Naive thymus-derived CD4-positive, alpha-beta T cell (primary cell): ENCODE results near the gene PLAC8L1. TPM values are rescaled to one million over a fixed set of nuclear protein-coding genes. Genes with fewer than 3 reads are reported as not detected.

ENCODE experiments used
- ATAC-seq: fragments of 150-1000 bp; cut with Tn5 transposase; 2 replicates; pipeline ENCODE4 v1.10.0; 2021; ENCODE audit warnings: mild to moderate bottlenecking, moderate library complexity
- CTCF ChIA-PET: fragments of 350-600 bp; sonication (Branson Sonifier 250); formaldehyde crosslinking; loops from one replicate; lab custom pipeline; 2021; ENCODE audit warnings: antibody characterized with exemption; lab: Charles Lee
- POLR2A ChIA-PET: fragments of 350-600 bp; sonication (Branson Sonifier 250); formaldehyde crosslinking; loops from one replicate; lab custom pipeline; 2021; ENCODE audit warnings: antibody characterized with exemption, inconsistent platforms; lab: Charles Lee
- DNase-seq, 9 donors: peaks; one replicate each; pipeline versions ENCODE4 v3.0.0 to v3.0.0-alpha.2; 2020 to 2022; ENCODE audit warnings: mixed read lengths in 1 of 9
- H3K27ac ChIP-seq: one replicate; pipeline ENCODE4 v1.7.0; 2013; ENCODE audit warnings: mild to moderate bottlenecking, low read depth, low read length, moderate library complexity
- H3K27me3 ChIP-seq, 2 donors: one replicate each; pipeline ENCODE4 v1.7.0; 2013; ENCODE audit warnings: low read length in 2 of 2, mild to moderate bottlenecking in 2 of 2, moderate library complexity in 2 of 2; ENCODE audit not compliant: control insufficient read depth in 2 of 2, insufficient read depth in 2 of 2
- H3K36me3 ChIP-seq, 3 experiments: 1 replicate in 2 of 3; 2 replicates in 1 of 3; pipeline ENCODE4 v1.7.0; 2013; ENCODE audit warnings: low read length in 3 of 3, mild to moderate bottlenecking in 3 of 3, moderate library complexity in 1 of 3; ENCODE audit not compliant: insufficient read depth in 3 of 3, control insufficient read depth in 2 of 3
- H3K4me1 ChIP-seq, 2 donors: one replicate each; pipeline ENCODE4 v1.7.0; 2013; ENCODE audit warnings: low read length in 2 of 2, mild to moderate bottlenecking in 2 of 2, moderate library complexity in 1 of 2; ENCODE audit not compliant: control insufficient read depth in 2 of 2, insufficient read depth in 2 of 2
- H3K4me3 ChIP-seq: 2 replicates; pipeline ENCODE4 v1.7.0; 2013; ENCODE audit warnings: mild to moderate bottlenecking, low read length
- H3K9me3 ChIP-seq, 3 experiments: 1 replicate in 2 of 3; 2 replicates in 1 of 3; pipeline ENCODE4 v1.7.0; 2013; ENCODE audit warnings: low read length in 3 of 3; ENCODE audit not compliant: control insufficient read depth in 2 of 3
- H3K27ac Mint-ChIP-seq, 9 donors: one replicate each; pipeline ENCODE4 v1.8.0; 2020 to 2022; ENCODE audit warnings: mixed read lengths in 9 of 9, mild to moderate bottlenecking in 8 of 9, moderate library complexity in 5 of 9, inconsistent platforms in 2 of 9
- H3K27me3 Mint-ChIP-seq, 5 donors: one replicate each; pipeline ENCODE4 v1.8.0; 2021 to 2022; ENCODE audit warnings: mixed read lengths in 5 of 5, mild to moderate bottlenecking in 1 of 5
- H3K36me3 Mint-ChIP-seq, 5 donors: one replicate each; pipeline ENCODE4 v1.8.0; 2020 to 2022; ENCODE audit warnings: mixed read lengths in 5 of 5, mild to moderate bottlenecking in 3 of 5, inconsistent platforms in 1 of 5
- H3K4me1 Mint-ChIP-seq, 7 donors: one replicate each; pipeline ENCODE4 v1.8.0; 2020 to 2022; ENCODE audit warnings: mixed read lengths in 7 of 7, mild to moderate bottlenecking in 3 of 7, inconsistent platforms in 1 of 7
- H3K4me3 Mint-ChIP-seq, 10 donors: one replicate each; pipeline ENCODE4 v1.8.0; 2020 to 2022; ENCODE audit warnings: mild to moderate bottlenecking in 10 of 10, mixed read lengths in 10 of 10, moderate library complexity in 6 of 10, inconsistent platforms in 2 of 10
- H3K9me3 Mint-ChIP-seq, 11 donors: one replicate each; pipeline ENCODE4 v1.8.0; 2020 to 2022; ENCODE audit warnings: mixed read lengths in 11 of 11, mild to moderate bottlenecking in 4 of 11, inconsistent platforms in 1 of 11, moderate library complexity in 1 of 11
- intact Hi-C, 2 donors: fragments of 100-400 bp; cut with micrococcal nuclease; formaldehyde crosslinking; loops; one replicate each; pipeline ENCODE4 v1.15.1; 2023
- polyA plus RNA-seq, 2 donors: library from polyadenylated mRNA; unstranded; fragments of 300-500 nt; fragmentation: Illumina TruSeq; gene quantifications; one replicate each; pipeline ENCODE4 v1.2.3, GENCODE V29; 2021
- total RNA-seq, 6 experiments: library from RNA in 5 of 6; stranded (reverse) in 5 of 6; gene quantifications; 1 replicate in 5 of 6; 2 replicates in 1 of 6; pipeline ENCODE4 v1.2.3 and lab custom pipeline; 2021 to 2026

Gene PLAC8L1
- total and polyA plus RNA-seq, 7 experiments from 2014 or later = 0.63 to 1.5 (median 1.00) TPM; not detected in 2

DNA sequence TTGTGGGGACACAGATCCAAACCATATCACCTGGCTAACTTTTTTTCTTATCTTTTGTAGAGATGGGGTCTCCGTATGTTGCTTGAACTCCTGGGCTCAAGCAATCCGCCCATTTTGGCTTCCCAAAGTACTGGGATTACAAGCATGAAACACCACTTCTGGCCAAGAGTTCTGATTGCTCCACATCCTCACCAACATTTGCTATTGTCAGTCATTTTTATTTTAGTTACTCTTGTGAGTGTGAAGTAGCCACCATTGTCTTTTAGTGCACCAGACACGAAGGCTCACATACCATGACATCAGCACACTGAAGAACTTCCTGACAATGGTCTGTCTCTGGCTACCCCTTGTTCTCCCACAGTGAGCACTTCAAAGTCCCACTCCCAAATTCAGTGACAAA is 17.3 kb downstream of the PLAC8L1 start:
- H3K9me3 Mint-ChIP-seq = peaks cover 0 to 2% (median 0%) of the 10 kb centered on the region in 11 donors
- CTCF ChIA-PET = interaction anchor here (0.6 kb wide), 1 partner anchor 44 kb away, joined by 3 read pairs; no protein-coding TSS in a partner anchor

GRCh38 chr5:146084376-146084775 is 21.0 kb downstream of the PLAC8L1 start:
- Histone ChIP-seq H3K36me3 (no peaks in the 10 kb centered on the region), H3K4me1 (peaks cover 0 to 4% of the 10 kb centered on the region in 2 donors), H3K9me3 (no peaks in the 10 kb centered on the region), H3K4me3 (no peak overlapping the region), H3K27me3 (no peaks in the 10 kb centered on the region), H3K27ac (no peak overlapping the region)
- Mint-ChIP-seq H3K4me3 (no peak overlapping the region), H3K36me3 (no peaks in the 10 kb centered on the region), H3K27ac (no peak overlapping the region), H3K27me3 (peaks cover 5 to 19% (median 10%) of the 10 kb centered on the region in 5 donors), H3K9me3 (peaks cover 0 to 2% (median 0%) of the 10 kb centered on the region in 11 donors), H3K4me1 (peaks cover 0 to 8% (median 5%) of the 10 kb centered on the region in 7 donors)
- no peak for ATAC-seq
- DNase-seq = no peak
- CTCF ChIA-PET = no interaction called here
- intact Hi-C loops = no loop called here
- POLR2A ChIA-PET = no interaction called here

More for the DNA sequence above, 17.3 kb downstream of the PLAC8L1 start:
- H3K27ac Mint-ChIP-seq = no peak overlapping the region
- no peak for ATAC-seq
- no peaks in the 10 kb centered on the region for H3K9me3 ChIP-seq
- H3K27ac ChIP-seq = no peak overlapping the region
- no peaks in the 10 kb centered on the region for H3K36me3 ChIP-seq
- H3K36me3 Mint-ChIP-seq = peaks cover 0 to 8% (median 0%) of the 10 kb centered on the region in 5 donors
- H3K4me1 Mint-ChIP-seq = no peaks in the 10 kb centered on the region
- no peak for DNase-seq
- no peaks in the 10 kb centered on the region for H3K4me1 ChIP-seq
- H3K27me3 ChIP-seq = no peaks in the 10 kb centered on the region
- peaks cover 0 to 6% (median 3%) of the 10 kb centered on the region in 5 donors for H3K27me3 Mint-ChIP-seq
- POLR2A ChIA-PET = no interaction called here
- no peak overlapping the region for H3K4me3 Mint-ChIP-seq
- intact Hi-C loops = no loop called here
- H3K4me3 ChIP-seq = no peak overlapping the region

DNA sequence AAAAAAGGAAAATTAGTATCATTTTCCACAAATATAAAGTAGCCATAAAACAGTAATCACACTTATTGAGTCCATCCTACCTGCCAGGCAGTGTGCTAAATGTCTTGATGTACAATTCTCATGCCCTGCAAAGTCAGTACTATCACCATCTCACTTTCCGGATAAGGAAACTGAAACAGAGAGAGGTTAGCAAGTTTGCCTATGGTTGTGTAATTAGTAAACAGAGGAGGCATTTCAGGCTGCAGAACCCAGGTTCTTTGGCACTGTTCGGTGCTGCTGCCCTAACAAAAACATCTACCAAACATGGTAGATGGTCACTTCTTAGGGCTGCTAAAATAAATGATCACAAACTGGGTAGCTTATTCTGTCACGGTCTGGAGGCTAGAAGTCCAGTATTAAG is 22.6 kb downstream of the PLAC8L1 start:
- Histone ChIP-seq H3K27me3 (no peaks in the 10 kb centered on the region), H3K36me3 (no peaks in the 10 kb centered on the region), H3K4me1 (peaks cover 0 to 4% of the 10 kb centered on the region in 2 donors), H3K4me3 (no peak overlapping the region), H3K9me3 (no peaks in the 10 kb centered on the region), H3K27ac (no peak overlapping the region)
- DNase-seq (no peak), ATAC-seq (no peak)
- CTCF ChIA-PET = no interaction called here
- Mint-ChIP-seq H3K27ac (no peak overlapping the region), H3K4me3 (no peak overlapping the region), H3K27me3 (peaks cover 6 to 24% (median 18%) of the 10 kb centered on the region in 5 donors), H3K36me3 (no peaks in the 10 kb centered on the region), H3K4me1 (peaks cover 0 to 11% (median 9%) of the 10 kb centered on the region in 7 donors), H3K9me3 (peaks cover 0 to 4% (median 0%) of the 10 kb centered on the region in 11 donors)
- intact Hi-C loops = no loop called here
- POLR2A ChIA-PET = no interaction called here

GRCh38 chr5:146081556-146081955 is 23.8 kb downstream of the PLAC8L1 start:
- Histone ChIP-seq H3K36me3 (no peaks in the 10 kb centered on the region), H3K27me3 (no peaks in the 10 kb centered on the region), H3K4me1 (peaks cover 0 to 4% of the 10 kb centered on the region in 2 donors), H3K4me3 (no peak overlapping the region), H3K27ac (no peak overlapping the region), H3K9me3 (no peaks in the 10 kb centered on the region)
- Mint-ChIP-seq H3K4me3 (no peak overlapping the region), H3K27ac (no peak overlapping the region), H3K4me1 (peaks cover 0 to 11% (median 9%) of the 10 kb centered on the region in 7 donors), H3K27me3 (peaks cover 6 to 33% (median 19%) of the 10 kb centered on the region in 5 donors), H3K9me3 (peaks cover 0 to 4% (median 0%) of the 10 kb centered on the region in 11 donors), H3K36me3 (no peaks in the 10 kb centered on the region)
- ATAC-seq (no peak), DNase-seq (no peak)
- intact Hi-C loops = no loop called here
- POLR2A ChIA-PET = no interaction called here
- CTCF ChIA-PET = no interaction called here

- Histone ChIP-seq H3K36me3 (no peaks in the 10 kb centered on the region), H3K27ac (no peak overlapping the region), H3K9me3 (no peaks in the 10 kb centered on the region), H3K4me3 (no peak overlapping the region), H3K27me3 (no peaks in the 10 kb centered on the region), H3K4me1 (peaks cover 0 to 4% of the 10 kb centered on the region in 2 donors)
- CTCF ChIA-PET = no interaction called here
- DNase-seq (peak in 1 of 9 donors; percentile 24), ATAC-seq (no peak)
- peaks cover 0 to 4% (median 0%) of the 10 kb centered on the region in 11 donors for H3K9me3 Mint-ChIP-seq
- H3K27ac Mint-ChIP-seq = no peak overlapping the region
- H3K4me1 Mint-ChIP-seq = peaks cover 0 to 11% (median 9%) of the 10 kb centered on the region in 7 donors
- H3K4me3 Mint-ChIP-seq = no peak overlapping the region
- intact Hi-C loops = no loop called here
- POLR2A ChIA-PET = no interaction called here
- no peaks in the 10 kb centered on the region for H3K36me3 Mint-ChIP-seq
- peaks cover 14 to 37% (median 19%) of the 10 kb centered on the region in 5 donors for H3K27me3 Mint-ChIP-seq
These were observed 25.5 kb downstream of the PLAC8L1 start for GRCh38 chr5:146079695-146080373.

DNA sequence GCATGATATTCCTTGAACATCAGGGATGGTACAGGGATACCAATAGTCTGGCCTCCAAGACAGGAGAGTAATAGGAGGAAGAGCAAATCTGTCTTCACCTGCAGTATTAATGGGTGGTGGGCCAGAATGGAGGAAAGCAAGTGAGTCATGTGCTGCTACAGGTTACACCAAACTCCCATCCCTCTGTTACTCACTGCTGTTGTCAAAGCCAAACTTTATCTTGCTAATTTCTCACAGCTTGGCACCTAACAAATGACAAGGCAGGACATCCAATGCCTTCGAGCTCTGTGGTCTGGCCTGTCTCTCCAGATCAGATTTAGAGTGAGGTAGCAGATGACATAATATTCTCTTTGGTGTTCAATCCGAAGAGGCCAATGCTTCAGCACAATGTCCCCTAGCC is 26.8 kb downstream of the PLAC8L1 start:
- peaks cover 0 to 4% (median 0%) of the 10 kb centered on the region in 11 donors for H3K9me3 Mint-ChIP-seq
- no peak overlapping the region for H3K27ac Mint-ChIP-seq
- Histone ChIP-seq H3K27me3 (no peaks in the 10 kb centered on the region), H3K9me3 (no peaks in the 10 kb centered on the region), H3K4me3 (no peak overlapping the region), H3K36me3 (no peaks in the 10 kb centered on the region), H3K27ac (no peak overlapping the region), H3K4me1 (peaks cover 0 to 4% of the 10 kb centered on the region in 2 donors)
- no peaks in the 10 kb centered on the region for H3K36me3 Mint-ChIP-seq
- H3K4me1 Mint-ChIP-seq = peaks cover 0 to 11% (median 9%) of the 10 kb centered on the region in 7 donors
- ChIA-PET CTCF (no interaction called here), POLR2A (no interaction called here)
- intact Hi-C loops = no loop called here
- ATAC-seq = no peak
- no peak for DNase-seq
- H3K4me3 Mint-ChIP-seq = no peak overlapping the region
- peaks cover 13 to 41% (median 19%) of the 10 kb centered on the region in 5 donors for H3K27me3 Mint-ChIP-seq

DNA sequence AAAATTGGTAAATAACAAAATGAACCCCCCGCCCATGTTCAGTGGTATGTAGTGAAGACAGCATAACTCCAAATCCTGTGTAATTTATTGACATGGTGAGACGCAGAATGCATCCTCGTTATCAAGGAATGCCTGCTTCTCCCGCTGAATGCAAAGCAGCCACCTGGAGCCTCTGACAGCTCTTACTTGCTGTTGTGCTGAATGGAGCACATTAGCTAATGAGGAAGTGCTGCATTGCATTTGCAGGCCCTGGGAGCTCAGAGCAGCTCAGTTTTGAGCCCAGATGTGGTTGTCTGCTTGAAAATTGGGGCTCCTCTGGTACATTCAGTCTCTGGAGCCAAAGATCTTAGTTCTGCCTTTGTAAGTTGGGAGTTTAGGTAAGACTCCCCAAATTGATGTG is 28.9 kb downstream of the PLAC8L1 start:
- Mint-ChIP-seq H3K4me3 (no peak overlapping the region), H3K27me3 (peaks cover 18 to 40% (median 19%) of the 10 kb centered on the region in 5 donors), H3K27ac (no peak overlapping the region), H3K9me3 (peaks cover 0 to 2% (median 0%) of the 10 kb centered on the region in 11 donors), H3K4me1 (peaks cover 0 to 11% (median 9%) of the 10 kb centered on the region in 7 donors), H3K36me3 (no peaks in the 10 kb centered on the region)
- Histone ChIP-seq H3K4me1 (peaks cover 0 to 4% of the 10 kb centered on the region in 2 donors), H3K4me3 (no peak overlapping the region), H3K36me3 (no peaks in the 10 kb centered on the region), H3K9me3 (no peaks in the 10 kb centered on the region), H3K27ac (no peak overlapping the region), H3K27me3 (no peaks in the 10 kb centered on the region)
- ATAC-seq (no peak), DNase-seq (no peak)
- ChIA-PET POLR2A (no interaction called here), CTCF (no interaction called here)
- intact Hi-C loops = no loop called here
